Calu3 (cell line): ENCODE results near the gene ASAP2. TPM values are rescaled to one million over a fixed set of nuclear protein-coding genes. Genes with fewer than 3 reads are reported as not detected.

ENCODE experiments used
- BruUV-seq: library from RNA; stranded (reverse); fragments of 400-500 nt; replicated peaks from 2 replicates; lab custom pipeline; 2021; lab: Mats Ljungman, UMichigan
- CTCF ChIA-PET: fragments of 300-600 bp; sonication (Branson Sonifier 250); formaldehyde crosslinking; loops from one replicate; lab custom pipeline; 2022; ENCODE audit warnings: antibody characterized with exemption; lab: Charles Lee
- DNase-seq: peaks from one replicate; pipeline ENCODE4 v3.0.0; 2022
- H3K27ac Mint-ChIP-seq: one replicate; pipeline ENCODE4 v1.8.0; 2022; ENCODE audit warnings: mixed read lengths; ENCODE audit not compliant: unreplicated experiment
- H3K27me3 Mint-ChIP-seq: one replicate; pipeline ENCODE4 v1.8.0; 2022; ENCODE audit warnings: mixed read lengths; ENCODE audit not compliant: unreplicated experiment
- H3K36me3 Mint-ChIP-seq: one replicate; pipeline ENCODE4 v1.8.0; 2022; ENCODE audit warnings: mild to moderate bottlenecking, moderate library complexity, mixed read lengths; ENCODE audit not compliant: insufficient read depth, unreplicated experiment
- H3K4me1 Mint-ChIP-seq: one replicate; pipeline ENCODE4 v1.8.0; 2022; ENCODE audit warnings: mild to moderate bottlenecking, low read depth, mixed read lengths; ENCODE audit not compliant: unreplicated experiment
- H3K4me3 Mint-ChIP-seq: one replicate; pipeline ENCODE4 v1.8.0; 2022; ENCODE audit warnings: mild to moderate bottlenecking, low read depth, moderate library complexity, mixed read lengths; ENCODE audit not compliant: unreplicated experiment
- H3K9me3 Mint-ChIP-seq: one replicate; pipeline ENCODE4 v1.8.0; 2022; ENCODE audit warnings: low read depth, mixed read lengths; ENCODE audit not compliant: unreplicated experiment
- CTCF ChIP-seq: fragments of 200-600 bp; IDR thresholded peaks from one replicate; pipeline ENCODE4 v1.8.0; 2022; ENCODE audit warnings: antibody characterized with exemption; ENCODE audit not compliant: unreplicated experiment
- intact Hi-C: fragments of 100-400 bp; cut with micrococcal nuclease; formaldehyde crosslinking; loops from one replicate; pipeline ENCODE4 v1.10.0; 2022; ENCODE audit not compliant: unreplicated experiment
- total RNA-seq: library from RNA; stranded (reverse); gene quantifications from 2 replicates; pipeline ENCODE4 v1.2.3, GENCODE V29; 2022

The ASAP2 gene
- total RNA-seq, 1 experiment from 2014 or later: 78.6 TPM

- DNase-seq: no peak
- BruUV-seq: no TSS peak
- H3K4me3 Mint-ChIP-seq: no peak overlapping the region
- no peaks in the 10 kb centered on the region for H3K9me3 Mint-ChIP-seq
- no peaks in the 10 kb centered on the region for H3K27me3 Mint-ChIP-seq
- TF ChIP-seq CTCF: no peak
- intact Hi-C loops: no loop called here
- peaks cover 17% of the 10 kb centered on the region for H3K36me3 Mint-ChIP-seq
- no peak overlapping the region for H3K27ac Mint-ChIP-seq
- CTCF ChIA-PET: interaction anchor here (0.6 kb wide), 1 partner anchor 36 kb away, joined by 3 read pairs; no protein-coding TSS in a partner anchor
- H3K4me1 Mint-ChIP-seq: peaks cover 64% of the 10 kb centered on the region
Observed at GRCh38 chr2:9222239-9222892, 15.8 kb downstream of the ASAP2 start.

- Mint-ChIP-seq H3K27ac (no peak overlapping the region), H3K4me3 (no peak overlapping the region), H3K27me3 (no peaks in the 10 kb centered on the region), H3K36me3 (peaks cover 12% of the 10 kb centered on the region), H3K9me3 (no peaks in the 10 kb centered on the region), H3K4me1 (peaks cover 64% of the 10 kb centered on the region)
- TF ChIP-seq CTCF: no peak
- no TSS peak for BruUV-seq
- intact Hi-C loops: no loop called here
- DNase-seq: no peak
- CTCF ChIA-PET: no interaction called here
Observed at GRCh38 chr2:9222893-9223287, 16.3 kb downstream of the ASAP2 start.

GRCh38 chr2:9225806-9226205 lies 19.2 kb downstream of the ASAP2 start:
- H3K9me3 Mint-ChIP-seq: no peaks in the 10 kb centered on the region
- no peak for TF ChIP-seq CTCF
- no peak overlapping the region for H3K27ac Mint-ChIP-seq
- H3K36me3 Mint-ChIP-seq: peaks cover 7% of the 10 kb centered on the region
- intact Hi-C loops: no loop called here
- no peak for DNase-seq
- no peak overlapping the region for H3K4me3 Mint-ChIP-seq
- CTCF ChIA-PET: interaction anchor here (1.3 kb wide), 1 partner anchor 10 kb away, joined by 4 read pairs; no protein-coding TSS in a partner anchor
- no TSS peak for BruUV-seq
- H3K4me1 Mint-ChIP-seq: peaks cover 74% of the 10 kb centered on the region
- H3K27me3 Mint-ChIP-seq: no peaks in the 10 kb centered on the region

- TF ChIP-seq CTCF: no peak
- Mint-ChIP-seq H3K27ac (no peak overlapping the region), H3K9me3 (no peaks in the 10 kb centered on the region), H3K36me3 (peaks cover 16% of the 10 kb centered on the region), H3K4me3 (no peak overlapping the region), H3K27me3 (no peaks in the 10 kb centered on the region), H3K4me1 (peaks cover 76% of the 10 kb centered on the region)
- intact Hi-C loops: no loop called here
- CTCF ChIA-PET: interaction anchor here (1.0 to 1.3 kb wide), 2 partner anchors 9 to 14 kb away, joined by 3 to 4 read pairs; no protein-coding TSS in a partner anchor
- no peak for DNase-seq
- no TSS peak for BruUV-seq
Observed at GRCh38 chr2:9226458-9227380, 20.1 kb downstream of the ASAP2 start.
